AG09309 (cell line): ENCODE measurements around the gene YJEFN3.

ENCODE experiments used
- DNase-seq: peaks from one replicate; pipeline ENCODE4 v3.0.0-alpha.2; 2010; ENCODE audit warnings: low read depth
- H3K4me3 ChIP-seq: 2 replicates; pipeline ENCODE4 v1.5.1; 2011; ENCODE audit warnings: mild to moderate bottlenecking, low read depth, low read length, moderate library complexity; ENCODE audit not compliant: control insufficient read depth
- CTCF ChIP-seq: IDR thresholded peaks from 2 replicates; pipeline ENCODE4 v1.5.1; 2011; ENCODE audit warnings: mild to moderate bottlenecking, low read depth, low read length, inconsistent platforms; ENCODE audit not compliant: insufficient read depth, control insufficient read depth; ENCODE audit errors: missing control alignments

The YJEFN3 gene

DNA sequence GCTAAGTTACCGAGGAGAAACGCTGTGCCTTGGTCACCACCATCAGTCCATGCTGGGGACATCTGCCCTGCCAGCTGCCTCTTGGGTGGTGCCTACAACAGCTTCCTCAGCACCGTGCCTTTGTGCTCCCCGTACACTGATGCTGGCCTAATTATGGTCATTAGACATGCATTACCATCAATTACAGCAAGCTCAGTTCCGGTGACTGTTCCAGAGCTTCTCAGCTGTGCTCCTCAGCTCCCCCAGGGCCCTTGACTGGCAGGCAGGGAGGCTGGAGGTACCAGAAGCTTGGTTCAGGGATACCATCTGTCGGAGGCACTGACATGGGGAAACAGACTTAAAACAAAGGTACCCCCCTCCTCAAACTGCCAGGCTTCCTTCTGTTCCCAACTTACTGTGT is 49.5 kb downstream of the YJEFN3 start:
- H3K4me3 ChIP-seq: no peak overlapping the region
- TF ChIP-seq CTCF: no peak
- no peak for DNase-seq

DNA sequence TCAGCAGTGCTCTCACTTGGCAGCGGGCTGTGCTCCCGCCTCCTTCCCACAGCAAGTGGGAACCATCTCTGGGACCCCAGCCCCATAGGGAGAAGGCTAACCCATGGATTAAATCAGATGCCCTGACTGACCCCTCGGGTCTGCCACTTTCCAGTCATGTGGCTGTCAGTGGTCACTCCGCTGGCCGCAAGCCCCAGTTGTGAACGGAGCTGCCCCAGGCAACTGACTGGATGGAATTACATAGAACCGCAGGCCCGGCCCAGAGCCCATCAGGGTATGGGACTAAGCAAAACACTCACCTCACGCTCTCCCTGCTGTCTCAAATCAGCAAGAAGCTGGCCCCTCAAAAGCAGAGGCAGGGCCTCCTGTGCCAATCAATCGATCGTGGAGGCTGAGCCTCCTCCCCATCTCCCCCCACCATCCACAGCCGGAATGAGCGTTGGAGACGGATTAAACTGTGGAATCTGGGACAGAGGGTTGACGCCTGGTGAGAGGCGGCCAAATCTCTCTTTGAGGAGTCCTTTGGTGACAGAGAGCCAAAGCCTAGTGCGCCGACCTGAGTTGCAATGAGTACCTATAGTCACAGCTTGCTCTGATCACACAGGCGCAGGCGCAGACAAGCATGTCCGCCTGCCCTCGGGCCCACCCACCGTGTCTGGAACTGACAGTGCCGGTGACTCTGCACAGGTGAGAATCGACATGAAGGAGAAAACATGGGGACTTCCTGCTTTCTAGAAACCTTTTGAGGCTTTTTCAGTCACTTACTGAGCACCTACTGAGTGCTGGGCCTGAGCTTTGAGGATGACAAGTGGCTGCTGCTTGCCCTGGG is 51.0 kb downstream of the YJEFN3 start:
- DNase-seq: no peak
- no peak overlapping the region for H3K4me3 ChIP-seq
- TF ChIP-seq CTCF: no peak

GRCh38 chr19:19580418-19580817 is 51.7 kb downstream of the YJEFN3 start:
- TF ChIP-seq CTCF: no peak
- H3K4me3 ChIP-seq: no peak overlapping the region
- DNase-seq: no peak

GRCh38 chr19:19581391-19581790 is 52.7 kb downstream of the YJEFN3 start:
- no peak for TF ChIP-seq CTCF
- H3K4me3 ChIP-seq: no peak overlapping the region
- DNase-seq: no peak

- H3K4me3 ChIP-seq: no peak overlapping the region
- DNase-seq: no peak
- TF ChIP-seq CTCF: no peak
Measured at GRCh38 chr19:19582471-19582870, 53.8 kb downstream of the YJEFN3 start.

DNA sequence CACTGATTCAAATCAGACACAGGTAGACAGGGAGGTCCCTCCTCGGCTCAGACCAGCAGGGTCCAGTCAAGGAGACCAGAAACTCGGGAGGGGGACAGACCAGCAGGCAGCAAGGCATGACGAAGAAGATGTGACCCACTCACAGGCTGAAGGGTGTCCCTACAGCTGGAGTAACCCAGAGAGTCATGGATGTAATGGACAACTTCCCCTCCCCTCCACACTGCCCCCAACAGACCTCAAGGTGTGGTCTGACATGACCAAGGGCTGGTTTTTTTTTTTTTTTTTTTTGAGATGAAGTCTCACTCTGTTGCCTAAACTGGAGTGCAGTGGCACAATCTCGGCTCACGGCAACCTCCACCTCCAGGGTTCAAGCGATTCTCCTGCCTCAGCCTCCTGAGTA is 55.6 kb downstream of the YJEFN3 start:
- DNase-seq: no peak
- no peak for TF ChIP-seq CTCF
- no peak overlapping the region for H3K4me3 ChIP-seq
